ENCODE measurements around the gene FNDC3B. TPM values are rescaled to one million over a fixed set of nuclear protein-coding genes. Genes with fewer than 3 reads are reported as not detected.

Gene FNDC3B
- total and polyA plus RNA-seq, 5 donors from 2014 or later = 6.8 to 31.8 (median 11.7) TPM

GRCh38 chr3:172222478-172223071 lies 183.2 kb downstream of the FNDC3B start:
- no peak for DNase-seq
- H3K4me1 Mint-ChIP-seq = peaks cover 13 to 37% (median 29%) of the 10 kb centered on the region in 4 donors
- Histone ChIP-seq H3K4me1 (ENCODE audit: control insufficient read depth, insufficient read depth, low read length, poor library complexity, severe bottlenecking) (no peaks in the 10 kb centered on the region), H3K36me3 (ENCODE audit: control insufficient read depth, insufficient read depth, low read length) (no peaks in the 10 kb centered on the region), H3K27ac (ENCODE audit: insufficient read depth, low read length, poor library complexity, severe bottlenecking) (no peak overlapping the region), H3K9me3 (ENCODE audit: control insufficient read depth in 2 of 2, low read length in 2 of 2) (no peaks in the 10 kb centered on the region), H3K27me3 (ENCODE audit: control insufficient read depth, insufficient read depth, low read length) (no peaks in the 10 kb centered on the region), H3K4me3 (ENCODE audit: low read depth, low read length) (no peak overlapping the region)
- H3K4me3 Mint-ChIP-seq = no peak overlapping the region
- H3K27ac Mint-ChIP-seq = peak overlapping the region in 1 of 3 donors; percentile 10
- peaks cover 7% of the 10 kb centered on the region for H3K36me3 Mint-ChIP-seq
- ATAC-seq (ENCODE audit: low read depth in 2 of 2) = no peak
- no peaks in the 10 kb centered on the region for H3K9me3 Mint-ChIP-seq
- H3K27me3 Mint-ChIP-seq = no peaks in the 10 kb centered on the region

GRCh38 chr3:172223870-172224269 lies 184.5 kb downstream of the FNDC3B start:
- Mint-ChIP-seq H3K4me1 (peaks cover 9 to 28% (median 20%) of the 10 kb centered on the region in 4 donors), H3K9me3 (no peaks in the 10 kb centered on the region)
- ATAC-seq (ENCODE audit: low read depth in 2 of 2) = no peak

GRCh38 chr3:172224560-172225214 lies 185.3 kb downstream of the FNDC3B start:
- Histone ChIP-seq H3K9me3 (ENCODE audit: control insufficient read depth in 2 of 2, low read length in 2 of 2) (no peaks in the 10 kb centered on the region), H3K27ac (ENCODE audit: insufficient read depth, low read length, poor library complexity, severe bottlenecking) (no peak overlapping the region), H3K4me3 (ENCODE audit: low read depth, low read length) (no peak overlapping the region), H3K36me3 (ENCODE audit: control insufficient read depth, insufficient read depth, low read length) (no peaks in the 10 kb centered on the region), H3K27me3 (ENCODE audit: control insufficient read depth, insufficient read depth, low read length) (no peaks in the 10 kb centered on the region), H3K4me1 (ENCODE audit: control insufficient read depth, insufficient read depth, low read length, poor library complexity, severe bottlenecking) (no peaks in the 10 kb centered on the region)
- Mint-ChIP-seq H3K27ac (no peak overlapping the region), H3K4me1 (peaks cover 5 to 22% (median 14%) of the 10 kb centered on the region in 4 donors), H3K4me3 (no peak overlapping the region), H3K27me3 (no peaks in the 10 kb centered on the region), H3K9me3 (no peaks in the 10 kb centered on the region), H3K36me3 (peaks cover 25% of the 10 kb centered on the region)
- no peak for DNase-seq
- ATAC-seq (ENCODE audit: low read depth in 2 of 2) = no peak

More at GRCh38 chr3:172223870-172224269, 184.5 kb downstream of the FNDC3B start:
- Histone ChIP-seq H3K36me3 (ENCODE audit: control insufficient read depth, insufficient read depth, low read length) (no peaks in the 10 kb centered on the region), H3K4me1 (ENCODE audit: control insufficient read depth, insufficient read depth, low read length, poor library complexity, severe bottlenecking) (no peaks in the 10 kb centered on the region), H3K9me3 (ENCODE audit: control insufficient read depth in 2 of 2, low read length in 2 of 2) (no peaks in the 10 kb centered on the region), H3K27ac (ENCODE audit: insufficient read depth, low read length, poor library complexity, severe bottlenecking) (no peak overlapping the region), H3K4me3 (ENCODE audit: low read depth, low read length) (no peak overlapping the region), H3K27me3 (ENCODE audit: control insufficient read depth, insufficient read depth, low read length) (no peaks in the 10 kb centered on the region)
- H3K27me3 Mint-ChIP-seq = no peaks in the 10 kb centered on the region
- H3K36me3 Mint-ChIP-seq = peaks cover 18% of the 10 kb centered on the region
- H3K27ac Mint-ChIP-seq = no peak overlapping the region
- no peak overlapping the region for H3K4me3 Mint-ChIP-seq
- DNase-seq = no peak

- no peaks in the 10 kb centered on the region for H3K27me3 ChIP-seq (ENCODE audit: control insufficient read depth, insufficient read depth, low read length)
- DNase-seq (no peak), ATAC-seq (ENCODE audit: low read depth in 2 of 2) (no peak)
- no peak overlapping the region for H3K4me3 ChIP-seq (ENCODE audit: low read depth, low read length)
- H3K4me1 Mint-ChIP-seq = peaks cover 5 to 17% (median 10%) of the 10 kb centered on the region in 4 donors
- no peaks in the 10 kb centered on the region for H3K9me3 ChIP-seq (ENCODE audit: control insufficient read depth in 2 of 2, low read length in 2 of 2)
- no peak overlapping the region for H3K4me3 Mint-ChIP-seq
- H3K9me3 Mint-ChIP-seq = no peaks in the 10 kb centered on the region
- H3K27ac ChIP-seq (ENCODE audit: insufficient read depth, low read length, poor library complexity, severe bottlenecking) = no peak overlapping the region
- H3K27me3 Mint-ChIP-seq = no peaks in the 10 kb centered on the region
- peaks cover 26% of the 10 kb centered on the region for H3K36me3 Mint-ChIP-seq
- no peaks in the 10 kb centered on the region for H3K36me3 ChIP-seq (ENCODE audit: control insufficient read depth, insufficient read depth, low read length)
- no peaks in the 10 kb centered on the region for H3K4me1 ChIP-seq (ENCODE audit: control insufficient read depth, insufficient read depth, low read length, poor library complexity, severe bottlenecking)
- no peak overlapping the region for H3K27ac Mint-ChIP-seq
Measured at GRCh38 chr3:172225215-172225707, 185.9 kb downstream of the FNDC3B start.

GRCh38 chr3:172226831-172227230 lies 187.5 kb downstream of the FNDC3B start:
- H3K36me3 ChIP-seq (ENCODE audit: control insufficient read depth, insufficient read depth, low read length) = no peaks in the 10 kb centered on the region
- Mint-ChIP-seq H3K4me3 (no peak overlapping the region), H3K27me3 (no peaks in the 10 kb centered on the region), H3K4me1 (peaks cover 0 to 8% (median 4%) of the 10 kb centered on the region in 4 donors), H3K27ac (no peak overlapping the region), H3K9me3 (no peaks in the 10 kb centered on the region), H3K36me3 (peaks cover 36% of the 10 kb centered on the region)
- H3K9me3 ChIP-seq (ENCODE audit: control insufficient read depth in 2 of 2, low read length in 2 of 2) = no peaks in the 10 kb centered on the region
- ATAC-seq (ENCODE audit: low read depth in 2 of 2) = no peak
- no peak overlapping the region for H3K4me3 ChIP-seq (ENCODE audit: low read depth, low read length)
- DNase-seq = no peak
- H3K27me3 ChIP-seq (ENCODE audit: control insufficient read depth, insufficient read depth, low read length) = no peaks in the 10 kb centered on the region
- H3K27ac ChIP-seq (ENCODE audit: insufficient read depth, low read length, poor library complexity, severe bottlenecking) = no peak overlapping the region
- no peaks in the 10 kb centered on the region for H3K4me1 ChIP-seq (ENCODE audit: control insufficient read depth, insufficient read depth, low read length, poor library complexity, severe bottlenecking)

GRCh38 chr3:172227340-172228035 lies 188.1 kb downstream of the FNDC3B start:
- no peak for DNase-seq
- Histone ChIP-seq H3K27ac (ENCODE audit: insufficient read depth, low read length, poor library complexity, severe bottlenecking) (no peak overlapping the region), H3K27me3 (ENCODE audit: control insufficient read depth, insufficient read depth, low read length) (no peaks in the 10 kb centered on the region), H3K4me1 (ENCODE audit: control insufficient read depth, insufficient read depth, low read length, poor library complexity, severe bottlenecking) (no peaks in the 10 kb centered on the region), H3K4me3 (ENCODE audit: low read depth, low read length) (no peak overlapping the region), H3K9me3 (ENCODE audit: control insufficient read depth in 2 of 2, low read length in 2 of 2) (no peaks in the 10 kb centered on the region), H3K36me3 (ENCODE audit: control insufficient read depth, insufficient read depth, low read length) (no peaks in the 10 kb centered on the region)
- Mint-ChIP-seq H3K27me3 (no peaks in the 10 kb centered on the region), H3K4me1 (peaks cover 0 to 11% (median 4%) of the 10 kb centered on the region in 4 donors), H3K27ac (no peak overlapping the region), H3K36me3 (peaks cover 36% of the 10 kb centered on the region), H3K9me3 (no peaks in the 10 kb centered on the region), H3K4me3 (no peak overlapping the region)
- ATAC-seq (ENCODE audit: low read depth in 2 of 2) = no peak

- H3K27ac ChIP-seq (ENCODE audit: insufficient read depth, low read length, poor library complexity, severe bottlenecking) = no peak overlapping the region
- Mint-ChIP-seq H3K9me3 (no peaks in the 10 kb centered on the region), H3K4me1 (peaks cover 0 to 10% (median 3%) of the 10 kb centered on the region in 4 donors), H3K27ac (no peak overlapping the region), H3K27me3 (no peaks in the 10 kb centered on the region), H3K4me3 (no peak overlapping the region), H3K36me3 (peaks cover 36% of the 10 kb centered on the region)
- no peaks in the 10 kb centered on the region for H3K36me3 ChIP-seq (ENCODE audit: control insufficient read depth, insufficient read depth, low read length)
- no peak for ATAC-seq (ENCODE audit: low read depth in 2 of 2)
- H3K27me3 ChIP-seq (ENCODE audit: control insufficient read depth, insufficient read depth, low read length) = no peaks in the 10 kb centered on the region
- H3K4me3 ChIP-seq (ENCODE audit: low read depth, low read length) = no peak overlapping the region
- no peaks in the 10 kb centered on the region for H3K9me3 ChIP-seq (ENCODE audit: control insufficient read depth in 2 of 2, low read length in 2 of 2)
- no peak for DNase-seq
- no peaks in the 10 kb centered on the region for H3K4me1 ChIP-seq (ENCODE audit: control insufficient read depth, insufficient read depth, low read length, poor library complexity, severe bottlenecking)
Measured at GRCh38 chr3:172228036-172228415, 188.6 kb downstream of the FNDC3B start.
